ENCODE results near the gene TRMT10B. TPM values are rescaled to one million over a fixed set of nuclear protein-coding genes. Genes with fewer than 3 reads are reported as not detected.

TRMT10B gene
- total RNA-seq, 1 donor from 2014 or later = 4.2 TPM

- no peak for TF ChIP-seq CTCF (IDR thresholded peaks at IDR 0.05; ENCODE audit: insufficient read depth, low read length, poor library complexity, severe bottlenecking)
- Histone ChIP-seq H3K27me3 (ENCODE audit: control insufficient read depth, insufficient read depth, low read length) (no peaks in the 10 kb centered on the region), H3K36me3 (ENCODE audit: control insufficient read depth, insufficient read depth, low read length) (no peaks in the 10 kb centered on the region), H3K4me3 (ENCODE audit: low read depth, low read length) (no peak overlapping the region)
- DNase-seq (ENCODE audit: low read depth) = no peak
Observed at GRCh38 chr9:37796232-37796631, 42.6 kb downstream of the TRMT10B start.

GRCh38 chr9:37798677-37799076, 45.1 kb downstream of the TRMT10B start:
- no peaks in the 10 kb centered on the region for H3K36me3 ChIP-seq (ENCODE audit: control insufficient read depth, insufficient read depth, low read length)
- no peaks in the 10 kb centered on the region for H3K27me3 ChIP-seq (ENCODE audit: control insufficient read depth, insufficient read depth, low read length)
- DNase-seq (ENCODE audit: low read depth) = no peak
- no peak overlapping the region for H3K4me3 ChIP-seq (ENCODE audit: low read depth, low read length)
- no peak for TF ChIP-seq CTCF (IDR thresholded peaks at IDR 0.05; ENCODE audit: insufficient read depth, low read length, poor library complexity, severe bottlenecking)

- DNase-seq (ENCODE audit: low read depth) = no peak
- Histone ChIP-seq H3K27me3 (ENCODE audit: control insufficient read depth, insufficient read depth, low read length) (no peaks in the 10 kb centered on the region), H3K36me3 (ENCODE audit: control insufficient read depth, insufficient read depth, low read length) (no peaks in the 10 kb centered on the region), H3K4me3 (ENCODE audit: low read depth, low read length) (peak within 1 kb of the TSS; percentile 88)
- TF ChIP-seq CTCF (IDR thresholded peaks at IDR 0.05; ENCODE audit: insufficient read depth, low read length, poor library complexity, severe bottlenecking) = no peak
Observed at GRCh38 chr9:37800631-37801286, 47.2 kb downstream of the TRMT10B start, which contains the start of gene DCAF10. TSS of gene DCAF10 (plus strand) at chr9:37800797. CDS start at chr9:37800867, 70 bp downstream.

GRCh38 chr9:37801287-37801850, 47.8 kb downstream of the TRMT10B start:
- no peak for TF ChIP-seq CTCF (IDR thresholded peaks at IDR 0.05; ENCODE audit: insufficient read depth, low read length, poor library complexity, severe bottlenecking)
- H3K27me3 ChIP-seq (ENCODE audit: control insufficient read depth, insufficient read depth, low read length) = no peaks in the 10 kb centered on the region
- no peak for DNase-seq (ENCODE audit: low read depth)
- no peaks in the 10 kb centered on the region for H3K36me3 ChIP-seq (ENCODE audit: control insufficient read depth, insufficient read depth, low read length)
- H3K4me3 ChIP-seq (ENCODE audit: low read depth, low read length) = peak overlapping the region; percentile 88

- no peak for DNase-seq (ENCODE audit: low read depth)
- peak overlapping the region; percentile 88 for H3K4me3 ChIP-seq (ENCODE audit: low read depth, low read length)
- no peaks in the 10 kb centered on the region for H3K27me3 ChIP-seq (ENCODE audit: control insufficient read depth, insufficient read depth, low read length)
- H3K36me3 ChIP-seq (ENCODE audit: control insufficient read depth, insufficient read depth, low read length) = no peaks in the 10 kb centered on the region
- TF ChIP-seq CTCF (IDR thresholded peaks at IDR 0.05; ENCODE audit: insufficient read depth, low read length, poor library complexity, severe bottlenecking) = no peak
Observed at GRCh38 chr9:37801959-37802711, 48.5 kb downstream of the TRMT10B start.
